ENCODE data around the gene PAH. TPM values are rescaled to one million over a fixed set of nuclear protein-coding genes. Genes with fewer than 3 reads are reported as not detected.
A peak's percentile ranks its signal among the peaks of the same experiment; 100 is the strongest.

The PAH gene
- total RNA-seq (not detected), polyA plus RNA-seq (not detected)

- no peaks in the 10 kb centered on the region for H3K9me3 ChIP-seq (ENCODE audit: control insufficient read depth in 2 of 2, low read length in 2 of 2)
- H3K27ac ChIP-seq (ENCODE audit: insufficient read depth, low read length, poor library complexity, severe bottlenecking) = no peak within 1 kb of the TSS
- ATAC-seq (ENCODE audit: low read depth in 2 of 2) (peak; percentile 37 to 56), DNase-seq (peak; percentile 6 to 27 (median 16))
- Mint-ChIP-seq H3K36me3 (no peaks in the 10 kb centered on the region), H3K27me3 (peaks cover 31% of the 10 kb centered on the region), H3K4me1 (peaks cover 6 to 8% (median 7%) of the 10 kb centered on the region in 4 donors), H3K9me3 (peaks cover 0 to 1% (median 0%) of the 10 kb centered on the region in 7 donors), H3K27ac (peak within 1 kb of the TSS; percentile 42 to 78 (median 75)), H3K4me3 (peak within 1 kb of the TSS; percentile 40 to 85 (median 66))
- H3K27me3 ChIP-seq (ENCODE audit: control insufficient read depth, insufficient read depth, low read length) = peaks cover 3% of the 10 kb centered on the region
- no peaks in the 10 kb centered on the region for H3K4me1 ChIP-seq (ENCODE audit: control insufficient read depth, insufficient read depth, low read length, poor library complexity, severe bottlenecking)
- no peaks in the 10 kb centered on the region for H3K36me3 ChIP-seq (ENCODE audit: control insufficient read depth, insufficient read depth, low read length)
- peak within 1 kb of the TSS; percentile 56 for H3K4me3 ChIP-seq (ENCODE audit: low read depth, low read length)
Observed at GRCh38 chr12:102917026-102917787, at the start of gene PAH. Gene PAH (minus strand): TSS chr12:102917244. CDS start chr12:102917130, 114 bp downstream.

GRCh38 chr12:102966200-102966863 is 49.3 kb upstream of the PAH start:
- peaks cover 82% of the 10 kb centered on the region for H3K27me3 Mint-ChIP-seq
- peaks cover 8 to 42% (median 28%) of the 10 kb centered on the region in 4 donors for H3K4me1 Mint-ChIP-seq
- H3K9me3 Mint-ChIP-seq = peaks cover 0 to 17% (median 6%) of the 10 kb centered on the region in 7 donors
- H3K36me3 Mint-ChIP-seq = no peaks in the 10 kb centered on the region
- no peak for ATAC-seq (ENCODE audit: low read depth in 2 of 2)
- H3K4me3 ChIP-seq (ENCODE audit: low read depth, low read length) = no peak overlapping the region
- no peak overlapping the region for H3K27ac ChIP-seq (ENCODE audit: insufficient read depth, low read length, poor library complexity, severe bottlenecking)
- H3K4me3 Mint-ChIP-seq = peak overlapping the region in 3 of 4 donors; percentile 28 to 71 (median 57)
- peaks cover 4% of the 10 kb centered on the region for H3K4me1 ChIP-seq (ENCODE audit: control insufficient read depth, insufficient read depth, low read length, poor library complexity, severe bottlenecking)
- no peak for DNase-seq
- no peak overlapping the region for H3K27ac Mint-ChIP-seq
- H3K36me3 ChIP-seq (ENCODE audit: control insufficient read depth, insufficient read depth, low read length) = no peaks in the 10 kb centered on the region
- H3K27me3 ChIP-seq (ENCODE audit: control insufficient read depth, insufficient read depth, low read length) = peaks cover 57% of the 10 kb centered on the region
- peaks cover 0 to 7% of the 10 kb centered on the region in 2 experiments for H3K9me3 ChIP-seq (ENCODE audit: control insufficient read depth in 2 of 2, low read length in 2 of 2)

- no peak overlapping the region for H3K27ac Mint-ChIP-seq
- H3K27me3 Mint-ChIP-seq = peaks cover 84% of the 10 kb centered on the region
- ATAC-seq (ENCODE audit: low read depth in 2 of 2) (no peak), DNase-seq (no peak)
- H3K27me3 ChIP-seq (ENCODE audit: control insufficient read depth, insufficient read depth, low read length) = peaks cover 59% of the 10 kb centered on the region
- H3K4me3 Mint-ChIP-seq = peak overlapping the region; percentile 63 to 77 (median 74)
- H3K27ac ChIP-seq (ENCODE audit: insufficient read depth, low read length, poor library complexity, severe bottlenecking) = no peak overlapping the region
- H3K36me3 ChIP-seq (ENCODE audit: control insufficient read depth, insufficient read depth, low read length) = no peaks in the 10 kb centered on the region
- peaks cover 8 to 50% (median 31%) of the 10 kb centered on the region in 4 donors for H3K4me1 Mint-ChIP-seq
- no peaks in the 10 kb centered on the region for H3K36me3 Mint-ChIP-seq
- peak overlapping the region; percentile 32 for H3K4me3 ChIP-seq (ENCODE audit: low read depth, low read length)
- H3K9me3 ChIP-seq (ENCODE audit: control insufficient read depth in 2 of 2, low read length in 2 of 2) = peaks cover 0 to 7% of the 10 kb centered on the region in 2 experiments
- peaks cover 4% of the 10 kb centered on the region for H3K4me1 ChIP-seq (ENCODE audit: control insufficient read depth, insufficient read depth, low read length, poor library complexity, severe bottlenecking)
- peaks cover 0 to 17% (median 6%) of the 10 kb centered on the region in 7 donors for H3K9me3 Mint-ChIP-seq
Observed at GRCh38 chr12:102965281-102966155, 48.5 kb upstream of the PAH start.

- Histone ChIP-seq H3K4me1 (ENCODE audit: control insufficient read depth, insufficient read depth, low read length, poor library complexity, severe bottlenecking) (peaks cover 4% of the 10 kb centered on the region), H3K9me3 (ENCODE audit: control insufficient read depth in 2 of 2, low read length in 2 of 2) (peaks cover 0 to 7% of the 10 kb centered on the region in 2 experiments), H3K27me3 (ENCODE audit: control insufficient read depth, insufficient read depth, low read length) (peaks cover 64% of the 10 kb centered on the region), H3K36me3 (ENCODE audit: control insufficient read depth, insufficient read depth, low read length) (no peaks in the 10 kb centered on the region), H3K4me3 (ENCODE audit: low read depth, low read length) (peak overlapping the region; percentile 32), H3K27ac (ENCODE audit: insufficient read depth, low read length, poor library complexity, severe bottlenecking) (no peak overlapping the region)
- Mint-ChIP-seq H3K9me3 (peaks cover 0 to 17% (median 6%) of the 10 kb centered on the region in 7 donors), H3K4me3 (peak overlapping the region; percentile 63 to 77 (median 74)), H3K27me3 (peaks cover 90% of the 10 kb centered on the region), H3K36me3 (no peaks in the 10 kb centered on the region), H3K27ac (no peak overlapping the region), H3K4me1 (peaks cover 8 to 51% (median 31%) of the 10 kb centered on the region in 4 donors)
- ATAC-seq (ENCODE audit: low read depth in 2 of 2) (peak; percentile 40 to 52), DNase-seq (peak in 2 of 3 donors; percentile 28 to 80)
Observed at GRCh38 chr12:102964872-102965271, 47.8 kb upstream of the PAH start.

- peaks cover 74% of the 10 kb centered on the region for H3K27me3 ChIP-seq (ENCODE audit: control insufficient read depth, insufficient read depth, low read length)
- DNase-seq = no peak
- H3K36me3 ChIP-seq (ENCODE audit: control insufficient read depth, insufficient read depth, low read length) = no peaks in the 10 kb centered on the region
- peaks cover 0 to 7% of the 10 kb centered on the region in 2 experiments for H3K9me3 ChIP-seq (ENCODE audit: control insufficient read depth in 2 of 2, low read length in 2 of 2)
- H3K9me3 Mint-ChIP-seq = peaks cover 0 to 17% (median 6%) of the 10 kb centered on the region in 7 donors
- peaks cover 4% of the 10 kb centered on the region for H3K4me1 ChIP-seq (ENCODE audit: control insufficient read depth, insufficient read depth, low read length, poor library complexity, severe bottlenecking)
- H3K36me3 Mint-ChIP-seq = no peaks in the 10 kb centered on the region
- peaks cover 8 to 56% (median 34%) of the 10 kb centered on the region in 4 donors for H3K4me1 Mint-ChIP-seq
- peaks cover 97% of the 10 kb centered on the region for H3K27me3 Mint-ChIP-seq
- H3K27ac ChIP-seq (ENCODE audit: insufficient read depth, low read length, poor library complexity, severe bottlenecking) = no peak overlapping the region
- H3K4me3 Mint-ChIP-seq = peak overlapping the region in 2 of 4 donors; percentile 52 to 63
- ATAC-seq (ENCODE audit: low read depth in 2 of 2) = no peak
- H3K4me3 ChIP-seq (ENCODE audit: low read depth, low read length) = no peak overlapping the region
- H3K27ac Mint-ChIP-seq = no peak overlapping the region
Observed at GRCh38 chr12:102963796-102964195, 46.8 kb upstream of the PAH start.

GRCh38 chr12:102962986-102963385 is 45.9 kb upstream of the PAH start:
- Histone ChIP-seq H3K4me1 (ENCODE audit: control insufficient read depth, insufficient read depth, low read length, poor library complexity, severe bottlenecking) (peaks cover 11% of the 10 kb centered on the region), H3K27ac (ENCODE audit: insufficient read depth, low read length, poor library complexity, severe bottlenecking) (no peak overlapping the region), H3K27me3 (ENCODE audit: control insufficient read depth, insufficient read depth, low read length) (peaks cover 70% of the 10 kb centered on the region), H3K4me3 (ENCODE audit: low read depth, low read length) (no peak overlapping the region), H3K36me3 (ENCODE audit: control insufficient read depth, insufficient read depth, low read length) (no peaks in the 10 kb centered on the region), H3K9me3 (ENCODE audit: control insufficient read depth in 2 of 2, low read length in 2 of 2) (peaks cover 0 to 7% of the 10 kb centered on the region in 2 experiments)
- Mint-ChIP-seq H3K27me3 (peaks cover 92% of the 10 kb centered on the region), H3K4me3 (peak overlapping the region in 3 of 4 donors; percentile 32 to 52 (median 42)), H3K4me1 (peaks cover 8 to 58% (median 34%) of the 10 kb centered on the region in 4 donors), H3K27ac (no peak overlapping the region), H3K9me3 (peaks cover 0 to 17% (median 6%) of the 10 kb centered on the region in 7 donors), H3K36me3 (no peaks in the 10 kb centered on the region)
- DNase-seq = no peak
- no peak for ATAC-seq (ENCODE audit: low read depth in 2 of 2)

GRCh38 chr12:102962532-102962931 is 45.5 kb upstream of the PAH start:
- DNase-seq (no peak), ATAC-seq (ENCODE audit: low read depth in 2 of 2) (no peak)
- peaks cover 16% of the 10 kb centered on the region for H3K4me1 ChIP-seq (ENCODE audit: control insufficient read depth, insufficient read depth, low read length, poor library complexity, severe bottlenecking)
- Mint-ChIP-seq H3K27me3 (peaks cover 91% of the 10 kb centered on the region), H3K9me3 (peaks cover 0 to 17% (median 6%) of the 10 kb centered on the region in 7 donors), H3K4me1 (peaks cover 8 to 63% (median 34%) of the 10 kb centered on the region in 4 donors), H3K4me3 (peak overlapping the region; percentile 32 to 83 (median 47)), H3K36me3 (no peaks in the 10 kb centered on the region), H3K27ac (no peak overlapping the region)
- H3K9me3 ChIP-seq (ENCODE audit: control insufficient read depth in 2 of 2, low read length in 2 of 2) = peaks cover 0 to 7% of the 10 kb centered on the region in 2 experiments
- no peaks in the 10 kb centered on the region for H3K36me3 ChIP-seq (ENCODE audit: control insufficient read depth, insufficient read depth, low read length)
- no peak overlapping the region for H3K4me3 ChIP-seq (ENCODE audit: low read depth, low read length)
- H3K27me3 ChIP-seq (ENCODE audit: control insufficient read depth, insufficient read depth, low read length) = peaks cover 65% of the 10 kb centered on the region
- H3K27ac ChIP-seq (ENCODE audit: insufficient read depth, low read length, poor library complexity, severe bottlenecking) = no peak overlapping the region

All from CD4-positive, CD25-positive, alpha-beta regulatory T cell (primary cell).